GM21737 (cell line): Measurements from ENCODE around the gene SMIM9.

Experiments used
- ATAC-seq: cut with Tn5 transposase; IDR thresholded peaks from one replicate; pipeline ENCODE4 v1.9.1; 2021; ENCODE audit warnings: mild to moderate bottlenecking, moderate library complexity; ENCODE audit not compliant: unreplicated experiment

SMIM9 gene

DNA sequence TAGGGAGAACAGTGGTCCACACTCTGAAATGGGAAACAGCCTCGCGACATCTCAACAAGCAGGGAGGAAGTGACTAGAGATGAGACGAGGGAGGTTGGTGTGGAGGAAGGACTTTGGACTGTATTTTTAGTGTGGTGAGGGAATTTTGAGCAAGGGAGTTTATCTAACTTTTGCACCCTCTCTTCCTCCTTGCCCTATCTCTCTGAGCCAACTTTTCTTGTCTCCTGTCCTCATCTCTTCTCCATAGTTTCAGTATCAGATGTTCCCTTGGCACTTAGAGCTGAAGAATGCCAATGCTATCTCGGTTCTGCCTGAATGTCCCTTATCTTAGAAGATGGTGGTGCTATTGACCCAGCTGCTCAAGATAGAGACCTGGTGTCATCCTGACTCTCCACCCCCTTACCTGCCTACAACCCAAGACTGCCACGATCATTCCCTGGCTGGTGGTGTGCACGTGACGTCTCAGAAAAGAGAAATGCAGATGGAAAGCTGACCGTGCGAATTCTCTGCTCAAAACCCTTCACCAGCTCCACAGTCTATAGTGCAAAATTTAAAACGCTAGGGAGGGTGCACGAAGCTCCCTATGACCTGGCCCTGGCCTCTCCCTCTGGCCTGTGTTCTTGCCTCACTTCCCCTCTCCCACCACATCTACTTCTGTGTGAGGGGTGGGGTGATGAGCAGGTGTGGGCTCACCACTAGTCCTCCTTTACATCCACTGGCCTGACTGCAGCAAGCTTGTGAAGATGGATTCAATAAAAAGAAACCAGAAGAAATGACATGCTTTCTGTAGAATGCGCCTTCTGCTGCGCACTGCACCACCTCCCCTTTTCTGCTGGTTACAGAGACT, 50.1 kb downstream of the SMIM9 start:
- ATAC-seq, result no peak

DNA sequence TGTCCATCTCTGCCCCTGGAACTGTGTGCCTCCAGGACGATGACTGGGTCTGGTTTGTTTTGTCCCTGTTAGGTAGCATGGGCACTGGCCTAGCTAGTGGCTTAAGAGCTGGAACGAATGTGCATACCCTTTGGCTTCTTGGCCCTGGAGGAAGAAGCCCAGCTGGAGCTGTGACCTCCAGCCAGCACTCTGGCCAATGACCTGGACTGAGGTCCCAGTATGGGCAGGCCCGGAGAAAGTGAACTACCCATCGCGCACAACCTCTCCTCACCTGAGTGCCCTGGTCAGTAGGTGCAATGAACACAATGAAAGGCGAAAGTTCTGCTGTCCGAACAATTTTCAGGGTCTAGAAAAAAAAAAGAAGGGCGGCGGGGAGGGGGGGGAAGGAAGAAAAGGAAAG, 53.5 kb downstream of the SMIM9 start:
- no peak for ATAC-seq

DNA sequence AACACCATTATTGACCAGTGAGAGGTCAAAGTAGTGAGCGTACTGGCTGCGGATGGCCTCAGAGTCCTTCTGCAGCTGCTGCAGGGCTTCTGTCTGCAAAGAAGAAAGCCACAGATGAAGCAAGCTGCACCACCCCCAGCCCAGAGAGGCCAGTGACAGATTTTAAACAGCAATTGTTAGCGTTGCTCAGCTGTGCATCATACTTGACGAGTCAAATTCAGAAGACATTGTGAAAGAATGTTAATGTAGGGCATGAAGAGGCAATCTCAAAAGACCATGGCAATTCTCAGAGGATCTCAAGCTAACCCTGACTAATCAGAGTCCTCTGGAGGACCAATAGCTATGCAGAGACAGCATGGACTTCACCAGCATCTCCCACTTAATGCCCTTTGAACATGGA, 55.2 kb downstream of the SMIM9 start:
- no peak for ATAC-seq

DNA sequence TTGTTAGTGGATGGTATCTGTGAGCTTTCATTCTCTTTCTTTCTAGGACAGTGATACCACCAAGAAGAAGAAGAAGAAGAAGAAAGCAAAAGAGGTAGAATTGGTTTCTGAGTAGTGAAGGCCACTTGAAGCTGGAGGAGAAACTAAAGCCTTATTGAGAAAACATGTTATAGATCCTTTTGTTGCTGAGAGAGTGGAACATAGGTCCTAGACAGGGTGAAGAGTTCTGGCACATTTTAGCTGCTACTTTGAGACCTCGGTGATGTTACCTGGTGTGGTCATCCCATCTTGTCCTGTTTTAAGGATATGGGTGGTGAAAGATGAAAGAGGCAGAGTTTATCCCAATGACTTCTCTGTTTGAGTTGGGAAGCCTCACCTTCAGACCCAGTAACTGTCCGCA, 57.7 kb downstream of the SMIM9 start:
- no peak for ATAC-seq

DNA sequence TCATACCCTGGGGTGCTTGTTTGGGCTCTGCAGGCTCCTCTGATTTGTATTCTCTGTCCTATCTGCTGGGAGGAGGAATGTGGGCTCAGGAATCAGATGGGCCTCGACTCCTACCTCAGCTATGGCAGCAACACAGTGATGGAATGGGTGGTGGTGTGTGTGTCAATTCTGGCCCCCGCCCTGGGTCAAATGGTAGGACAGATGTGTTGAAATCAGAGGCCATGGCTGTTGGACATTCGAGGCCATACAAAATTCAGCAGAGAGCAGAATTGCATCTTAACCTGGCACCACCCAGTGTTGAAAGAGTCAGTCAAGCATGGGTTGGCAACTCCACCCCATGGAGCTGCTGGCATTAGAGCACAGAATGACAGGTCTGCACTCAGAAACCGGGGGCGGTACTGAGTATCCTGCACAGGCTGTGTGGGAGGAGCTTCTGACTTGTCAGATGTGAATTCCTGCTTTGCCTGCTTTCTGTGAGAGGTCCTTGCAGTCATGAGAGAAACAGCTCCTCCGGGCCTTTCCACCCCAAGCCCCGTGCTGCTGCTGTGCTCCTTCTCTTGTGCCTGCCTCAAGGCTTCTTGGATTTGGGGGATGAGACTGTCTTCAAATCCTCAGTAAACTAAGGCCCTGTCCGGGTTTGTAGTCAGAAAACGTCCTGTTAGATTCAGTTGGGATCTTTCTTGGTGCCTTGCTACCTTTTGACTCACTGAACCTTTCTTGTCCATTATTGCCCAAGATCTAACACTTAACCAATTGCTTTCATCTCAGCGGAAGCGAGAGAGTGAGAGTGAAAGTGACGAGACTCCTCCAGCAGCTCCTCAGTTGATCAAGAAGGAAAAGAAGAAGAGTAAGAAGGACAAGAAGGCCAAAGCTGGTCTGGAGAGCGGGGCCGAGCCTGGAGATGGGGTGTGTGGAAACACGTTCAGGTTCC, 58.8 kb downstream of the SMIM9 start:
- no peak for ATAC-seq

DNA sequence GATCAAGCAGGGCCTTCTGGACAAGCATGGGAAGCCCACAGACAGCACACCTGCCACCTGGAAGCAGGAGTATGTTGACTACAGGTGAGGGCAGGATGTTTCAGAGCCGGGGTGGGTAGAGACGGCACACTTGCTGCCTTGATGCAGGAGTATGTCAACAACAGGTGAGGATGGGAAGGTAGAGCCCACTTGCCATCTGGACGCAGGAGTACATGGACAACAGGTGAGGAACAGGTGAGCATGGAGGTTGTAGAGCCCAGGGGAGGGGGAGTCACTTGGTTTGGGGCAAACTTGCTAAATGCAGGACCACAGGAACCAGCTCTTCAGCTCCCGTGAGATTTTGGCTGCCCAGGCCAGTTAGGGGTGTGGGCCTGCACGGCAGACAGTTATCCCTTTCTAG, 59.8 kb downstream of the SMIM9 start:
- no peak for ATAC-seq
